HG03575 (cell line): ENCODE data around the gene VLDLR.

Experiments used
- ATAC-seq: cut with Tn5 transposase; IDR thresholded peaks from one replicate; pipeline ENCODE4 v1.9.1; 2021; ENCODE audit not compliant: unreplicated experiment, insufficient number of reproducible peaks, low FRiP score; ENCODE audit errors: extremely low read depth

Gene VLDLR

GRCh38 chr9:2655411-2655901 lies 33.9 kb downstream of the VLDLR start:
- ATAC-seq = no peak

GRCh38 chr9:2657427-2657826 lies 35.8 kb downstream of the VLDLR start:
- no peak for ATAC-seq

GRCh38 chr9:2662496-2662895 lies 40.9 kb downstream of the VLDLR start:
- no peak for ATAC-seq

GRCh38 chr9:2663461-2664173 lies 42.0 kb downstream of the VLDLR start:
- no peak for ATAC-seq

GRCh38 chr9:2664174-2665065 lies 42.8 kb downstream of the VLDLR start:
- ATAC-seq = no peak

GRCh38 chr9:2666569-2666968 lies 45.0 kb downstream of the VLDLR start:
- ATAC-seq = no peak

- ATAC-seq = no peak
Measured at GRCh38 chr9:2673161-2673560, 51.6 kb downstream of the VLDLR start.

GRCh38 chr9:2674141-2674824 lies 52.7 kb downstream of the VLDLR start:
- ATAC-seq = no peak

GRCh38 chr9:2675834-2676233 lies 54.2 kb downstream of the VLDLR start:
- ATAC-seq = no peak

- no peak for ATAC-seq
Measured at GRCh38 chr9:2676466-2676865, 54.9 kb downstream of the VLDLR start.

- no peak for ATAC-seq
Measured at GRCh38 chr9:2677915-2678889, 56.6 kb downstream of the VLDLR start.

GRCh38 chr9:2679011-2679410 lies 57.4 kb downstream of the VLDLR start:
- ATAC-seq = no peak

GRCh38 chr9:2681981-2682380 lies 60.4 kb downstream of the VLDLR start:
- no peak for ATAC-seq

- no peak for ATAC-seq
Measured at GRCh38 chr9:2686911-2687310, 65.3 kb downstream of the VLDLR start.

- ATAC-seq = no peak
Measured at GRCh38 chr9:2688636-2689035, 67.0 kb downstream of the VLDLR start.

GRCh38 chr9:2691212-2691611 lies 69.6 kb downstream of the VLDLR start:
- no peak for ATAC-seq

GRCh38 chr9:2691626-2692025 lies 70.0 kb downstream of the VLDLR start:
- no peak for ATAC-seq

GRCh38 chr9:2693056-2693455 lies 71.5 kb downstream of the VLDLR start:
- no peak for ATAC-seq

GRCh38 chr9:2697492-2697891 lies 75.9 kb downstream of the VLDLR start:
- no peak for ATAC-seq
